ENCODE measurements around the gene ATP13A3.

GRCh38 chr3:194370753-194371152, 116.0 kb downstream of the ATP13A3 start:
- no peak for TF ChIP-seq CTCF (IDR thresholded peaks at IDR 0.05)
- no peak for TF ChIP-seq POLR2A (IDR thresholded peaks at IDR 0.05)

All from heart left ventricle (tissue), 13 donors.